GM18526 (cell line): ENCODE data around the gene NLRP3.

Experiments
- POLR2A ChIP-seq: IDR thresholded peaks from 3 replicates; pipeline ENCODE4 v1.6.1; 2011; ENCODE audit not compliant: insufficient read length; ENCODE audit errors: extremely low read depth

Gene NLRP3

DNA sequence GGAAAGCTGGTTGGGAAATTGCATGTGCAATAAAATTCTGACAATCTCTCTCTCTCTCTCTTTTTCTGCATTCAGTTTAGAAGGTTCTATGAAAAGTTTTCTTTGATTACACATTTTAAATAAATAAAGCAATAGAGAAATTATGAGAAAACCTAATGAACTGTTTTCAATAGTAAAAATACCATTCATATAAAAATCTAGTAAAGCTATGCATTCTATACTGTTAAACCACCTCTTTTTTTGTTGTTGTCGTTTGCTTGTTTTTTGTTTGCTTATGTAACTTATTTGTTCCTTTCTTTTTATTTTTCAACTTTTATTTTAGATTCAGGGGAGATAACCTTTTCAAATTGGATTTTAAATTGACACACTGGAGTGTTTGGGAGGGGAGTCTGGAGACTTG, 56.1 kb downstream of the NLRP3 start:
- TF ChIP-seq POLR2A: no peak

DNA sequence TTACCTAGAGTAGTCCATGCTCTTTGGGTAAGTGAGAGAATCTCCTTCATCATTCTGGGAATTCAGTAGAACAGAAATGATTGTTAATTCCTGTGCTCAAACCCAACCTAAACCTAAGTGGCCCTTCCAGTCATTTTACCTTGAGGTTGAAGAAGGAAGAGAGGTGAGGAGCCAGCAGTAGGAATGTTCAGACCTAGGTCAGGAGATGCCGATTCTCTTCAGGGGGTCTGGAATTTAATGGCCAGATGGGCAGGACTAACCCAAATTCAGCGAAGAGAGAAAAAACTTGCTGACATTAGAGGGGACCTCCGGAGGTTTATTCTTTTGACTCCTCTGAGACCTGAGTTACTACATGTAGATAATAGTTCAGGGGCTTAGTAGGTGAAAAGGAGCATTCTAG, 58.4 kb downstream of the NLRP3 start:
- no peak for TF ChIP-seq POLR2A

DNA sequence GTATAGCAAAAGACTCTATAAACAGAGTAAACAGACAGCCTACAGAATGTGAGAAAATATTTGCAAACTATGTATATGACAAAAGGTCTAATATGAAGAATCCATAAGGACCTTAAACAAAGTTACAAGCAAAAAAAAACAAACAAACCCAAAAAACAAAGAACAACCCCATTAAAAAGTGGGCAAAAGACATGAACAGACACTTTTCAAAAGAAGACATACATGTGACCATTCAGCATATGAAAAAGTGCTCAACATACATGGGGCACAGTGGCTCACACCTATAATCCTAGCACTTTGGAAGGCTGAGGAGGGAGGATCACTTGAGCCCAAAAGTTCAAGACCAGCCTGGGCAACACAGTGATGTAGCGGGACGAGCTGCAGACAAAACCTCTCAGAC, 59.8 kb downstream of the NLRP3 start:
- no peak for TF ChIP-seq POLR2A

DNA sequence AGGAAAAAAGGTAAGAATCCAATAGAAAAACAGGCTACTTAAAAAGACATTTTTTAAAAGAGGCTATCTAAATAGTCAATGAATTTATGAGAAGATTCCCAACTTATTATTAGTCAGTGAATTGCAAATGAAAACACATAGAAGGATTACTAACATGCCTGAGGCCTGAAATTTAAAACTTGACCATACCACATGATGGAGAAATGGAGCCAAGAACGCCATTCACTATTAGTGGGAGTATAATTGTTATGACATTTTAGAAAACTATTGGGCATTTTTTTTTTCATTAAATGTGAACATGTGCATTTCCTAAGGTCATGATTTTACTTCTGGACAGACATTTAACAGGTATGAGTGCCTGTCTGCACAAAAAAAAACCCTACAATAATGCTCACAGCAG, 66.8 kb downstream of the NLRP3 start:
- no peak for TF ChIP-seq POLR2A

DNA sequence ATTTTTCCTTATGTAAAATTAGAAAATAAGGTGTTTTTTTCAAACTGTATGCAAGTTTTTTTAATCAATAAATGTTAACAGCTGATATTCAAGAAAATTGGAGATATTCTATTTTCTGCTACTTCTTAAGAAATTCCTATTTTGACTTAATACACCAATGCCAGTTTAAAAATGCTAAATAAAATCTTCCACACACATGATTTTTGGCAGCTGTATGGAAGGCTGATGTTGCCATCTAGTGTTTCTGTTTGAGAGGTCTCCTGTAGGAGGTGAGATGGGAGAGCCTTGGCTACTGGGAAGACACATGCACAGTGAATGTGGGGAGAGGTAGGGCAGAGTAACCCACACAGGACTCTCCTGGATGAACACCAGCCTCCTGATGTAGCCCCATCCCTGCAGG, 71.1 kb downstream of the NLRP3 start:
- TF ChIP-seq POLR2A: no peak

DNA sequence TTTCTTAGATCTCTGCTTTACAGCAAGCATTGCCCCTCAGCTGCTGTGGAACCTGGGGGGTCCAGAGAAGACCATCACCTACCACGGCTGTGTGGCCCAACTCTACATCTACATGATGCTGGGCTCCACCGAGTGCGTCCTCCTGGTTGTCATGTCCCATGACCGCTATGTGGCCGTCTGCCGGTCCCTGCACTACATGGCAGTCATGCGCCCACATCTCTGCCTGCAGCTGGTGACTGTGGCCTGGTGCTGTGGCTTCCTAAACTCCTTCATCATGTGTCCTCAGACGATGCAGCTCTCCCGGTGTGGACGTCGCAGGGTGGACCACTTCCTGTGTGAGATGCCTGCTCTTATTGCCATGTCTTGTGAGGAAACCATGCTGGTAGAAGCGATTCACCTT, 75.4 kb downstream of the NLRP3 start:
- TF ChIP-seq POLR2A: no peak

DNA sequence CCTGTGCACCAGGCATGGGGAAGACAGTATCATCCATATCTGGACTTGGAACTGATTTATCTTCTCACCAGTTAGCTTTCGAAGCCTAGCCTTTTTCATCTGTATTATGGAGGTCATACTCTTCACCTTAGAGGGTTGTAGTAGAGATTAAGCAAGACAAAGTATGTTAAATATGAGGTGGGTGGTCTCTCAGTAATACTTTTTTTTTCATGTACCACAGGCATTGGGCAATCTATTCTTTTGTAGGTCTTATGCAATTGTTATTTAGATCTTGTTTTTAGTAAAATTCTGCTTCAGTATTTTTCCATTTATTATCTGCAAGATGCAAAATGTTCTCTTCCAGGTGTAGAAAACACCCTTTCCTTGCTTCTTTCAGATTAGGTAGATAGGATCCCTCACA, 77.1 kb downstream of the NLRP3 start:
- TF ChIP-seq POLR2A: no peak

DNA sequence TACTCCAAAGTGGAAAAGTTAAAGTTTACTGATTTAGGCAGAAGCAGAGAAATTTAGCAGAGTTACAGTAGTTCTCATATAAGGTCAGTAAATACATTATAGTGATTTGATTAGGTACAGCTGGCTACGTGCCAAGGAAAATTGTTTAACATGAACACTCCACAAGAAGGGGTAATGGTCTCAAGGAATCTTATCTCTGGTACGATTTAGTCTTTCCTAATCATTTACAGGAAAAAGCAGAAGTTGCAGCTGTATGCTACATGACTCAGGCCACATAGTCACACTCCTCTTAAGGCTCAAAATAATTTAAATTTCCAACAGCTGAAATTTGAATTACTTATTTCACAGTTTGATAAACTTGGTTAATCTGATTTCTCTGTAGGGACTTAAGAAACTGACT, 78.8 kb downstream of the NLRP3 start:
- TF ChIP-seq POLR2A: no peak

DNA sequence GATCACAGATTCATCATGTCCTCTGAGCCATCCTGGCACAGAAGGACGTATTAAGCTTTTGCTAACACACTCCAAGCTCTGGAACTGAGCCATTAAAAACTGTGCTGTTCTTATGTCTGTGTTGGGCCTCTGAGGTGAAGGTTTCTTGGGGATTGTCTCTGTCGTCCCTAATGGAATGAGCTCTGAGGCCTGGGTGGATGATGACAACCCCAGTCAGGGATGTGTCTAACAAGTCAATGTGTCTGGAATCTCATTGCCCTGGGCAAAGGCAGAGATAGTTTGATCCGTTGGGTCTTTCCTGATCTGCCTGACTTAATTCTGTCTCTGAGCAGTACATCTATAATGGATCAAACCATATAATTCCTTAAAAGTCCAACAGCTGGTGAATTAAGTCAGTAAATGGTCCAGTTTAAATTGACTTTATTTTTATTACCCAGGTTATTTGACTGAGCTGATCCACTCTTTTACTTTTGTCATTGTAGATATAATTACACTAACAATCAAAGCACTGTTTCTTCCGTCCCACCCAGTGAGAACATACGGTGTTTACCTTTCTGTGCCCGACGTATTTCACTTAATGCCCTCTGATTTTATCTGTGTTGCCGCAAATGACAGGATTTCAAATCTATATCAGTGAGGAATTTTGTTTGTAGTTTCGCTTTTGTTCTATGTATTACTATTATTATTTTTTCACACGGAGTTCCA, 80.8 kb downstream of the NLRP3 start:
- TF ChIP-seq POLR2A: no peak
